SK-N-MC (cell line): ENCODE measurements around the gene ALKAL2.

ENCODE experiments used
- EZH2 ChIP-seq: fragments of 200-600 bp; sonication (generic); IDR thresholded peaks from one replicate; pipeline ENCODE4 v1.6.1; 2017; ENCODE audit warnings: antibody characterized with exemption
- POLR2AphosphoS5 ChIP-seq: IDR thresholded peaks from 2 replicates; pipeline ENCODE4 v1.6.1; 2012; ENCODE audit warnings: mild to moderate bottlenecking, low read depth, low read length, borderline replicate concordance

DNA sequence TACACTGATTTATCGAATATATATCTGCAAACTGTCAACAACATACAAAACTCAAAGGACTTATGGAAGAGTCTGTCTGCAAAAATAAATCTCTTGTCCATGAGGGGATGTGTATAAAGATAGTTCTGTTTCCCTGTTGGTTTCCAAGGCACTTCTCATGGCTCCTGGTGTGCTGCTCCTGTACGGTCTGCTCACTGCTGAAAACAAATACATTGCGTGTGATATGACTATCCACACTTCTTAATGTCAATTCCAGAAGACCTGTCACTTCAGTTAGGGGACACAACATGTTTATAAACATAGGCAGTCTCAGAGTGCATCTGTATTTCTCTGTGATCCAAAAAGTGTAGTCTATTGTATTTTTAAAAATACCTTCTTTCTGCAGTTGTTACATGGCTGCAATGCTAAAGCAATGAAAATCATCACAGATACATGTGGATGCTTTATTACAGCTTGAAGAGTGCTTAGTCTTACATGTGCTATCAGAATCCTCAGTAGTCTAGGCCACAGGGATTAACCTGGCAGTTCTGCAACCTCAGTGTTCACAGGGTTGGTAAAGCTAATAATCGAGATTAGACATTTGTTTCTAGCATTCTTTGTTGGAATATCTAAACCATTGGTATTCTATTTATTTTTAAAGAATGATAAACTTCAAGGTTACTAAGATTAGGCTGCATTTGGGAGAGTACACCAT lies 7.8 kb downstream of the ALKAL2 start:
- TF ChIP-seq POLR2AphosphoS5 (no peak), EZH2 (no peak)
